ENCODE results near the gene ERH. TPM values are rescaled to one million over a fixed set of nuclear protein-coding genes. Genes with fewer than 3 reads are reported as not detected.

Gene ERH
- total RNA-seq: 156 and 169 TPM in 2 replicates
- 101 TPM for total RNA-seq (2013)
- 29.3 and 56.3 TPM in 2 replicates for polyA plus RNA-seq
- 19.5 and 32.6 TPM in 2 replicates for polyA minus RNA-seq

- H3K4me1 ChIP-seq (ENCODE audit: control insufficient read depth in 2 of 2, insufficient read depth in 2 of 2, low read length in 2 of 2): peaks cover 41 to 47% of the 10 kb centered on the region in 2 donors
- no peaks in the 10 kb centered on the region for H3K9me3 Mint-ChIP-seq (ENCODE audit: insufficient read depth)
- intact Hi-C loops (cut with micrococcal nuclease): loop anchor here (1.0 to 10.0 kb wide), 7 partner anchors 31 to 1796 kb away; partner anchors contain the start of genes DCAF5, PIGH, RDH11 and SRSF5
- H3K27me3 Mint-ChIP-seq: no peaks in the 10 kb centered on the region
- H3K9ac ChIP-seq (ENCODE audit: low read length): peak within 1 kb of the TSS; percentile 94
- peak within 1 kb of the TSS; percentile 82 to 99 (median 94) for H3K4me3 ChIP-seq (ENCODE audit: control extremely low read depth in 1 of 5, extremely low read depth in 1 of 5, insufficient read depth in 1 of 5, low read depth in 2 of 5, low read length in 4 of 5)
- H3K27ac ChIP-seq (ENCODE audit: low read length in 2 of 2): peak within 1 kb of the TSS; percentile 90 to 99
- ATAC-seq (ENCODE audit: low read depth): peak; percentile 83
- H3K4me1 Mint-ChIP-seq: peaks cover 57% of the 10 kb centered on the region
- H3K4me2 ChIP-seq (replicated peaks; ENCODE audit: low read depth, low read length, poor library complexity, severe bottlenecking): peak within 1 kb of the TSS; percentile 82
- H3K27ac Mint-ChIP-seq: peak within 1 kb of the TSS; percentile 98
- TF ChIP-seq EZH2 (IDR thresholded peaks at IDR 0.05; ENCODE audit: borderline replicate concordance, insufficient read depth, low read depth, low read length, poor library complexity, severe bottlenecking): no peak
- TF ChIP-seq CTCF (IDR thresholded peaks at IDR 0.05): no peak
- 0% methylated on average over 44 of the region's 53 CpGs for WGBS (ENCODE audit: insufficient coverage)
- H2AFZ ChIP-seq (ENCODE audit: insufficient read depth, low read depth, low read length, poor library complexity, severe bottlenecking): peak within 1 kb of the TSS; percentile 97
- peak within 1 kb of the TSS; percentile 95 for H3K4me3 Mint-ChIP-seq
- H3K36me3 ChIP-seq (replicated peaks in 1 of 2; ENCODE audit: control extremely low read depth in 1 of 2, control insufficient read depth in 1 of 2, extremely low read depth in 1 of 2, insufficient read depth in 2 of 2, low read length in 1 of 2): peaks cover 12 to 27% of the 10 kb centered on the region in 2 experiments
- peaks cover 24% of the 10 kb centered on the region for H4K20me1 ChIP-seq (ENCODE audit: control insufficient read depth, insufficient read depth, low read length, poor library complexity, severe bottlenecking)
- H3K79me2 ChIP-seq (ENCODE audit: control insufficient read depth, insufficient read depth, low read length): peaks cover 93% of the 10 kb centered on the region
- DNase-seq: peak; percentile 98
- no peaks in the 10 kb centered on the region for H3K9me3 ChIP-seq (ENCODE audit: control extremely low read depth in 1 of 3, control insufficient read depth in 2 of 3, insufficient read depth in 1 of 3, low read length in 2 of 3)
- H3K27me3 ChIP-seq (replicated peaks in 1 of 4; ENCODE audit: control extremely low read depth in 1 of 4, control insufficient read depth in 3 of 4, insufficient read depth in 4 of 4, low read length in 3 of 4): no peaks in the 10 kb centered on the region
- CTCF ChIA-PET: interaction anchor here (0.8 to 3.7 kb wide), 6 partner anchors 37 to 156 kb away, joined by 3 to 36 read pairs (median 4); no protein-coding TSS in a partner anchor
- POLR2A ChIA-PET: interaction anchor here (0.7 to 1.4 kb wide), 4 partner anchors 31 to 369 kb away, joined by 3 to 8 read pairs (median 4); partner anchors contain the start of gene SRSF5
Observed at GRCh38 chr14:69398053-69398817, at the start of gene ERH, which contains the start of gene SLC39A9. Gene ERH (minus strand): TSS chr14:69398299. CDS start chr14:69398233, 66 bp downstream. Gene SLC39A9 (plus strand): TSS chr14:69398692. CDS start chr14:69399370, 678 bp downstream.
